ENCODE measurements around the gene CXXC5. TPM values are rescaled to one million over a fixed set of nuclear protein-coding genes. Genes with fewer than 3 reads are reported as not detected.

The CXXC5 gene
- total RNA-seq, 1 donor from 2014 or later: 246 TPM

Other genes starting within 250 kb of the CXXC5 start
- gene SPATA24, start 244.3 kb upstream of the CXXC5 start, total RNA-seq: 11.0 and 16.4 TPM in 2 replicates
- gene DNAJC18, start 208.8 kb upstream of the CXXC5 start, total RNA-seq: 7.9 and 9.9 TPM in 2 replicates
- not detected in 2 replicates for gene ECSCR, start 185.6 kb upstream of the CXXC5 start, total RNA-seq
- not detected in 2 replicates for gene SMIM33, start 177.3 kb upstream of the CXXC5 start, total RNA-seq
- gene STING1, start 165.6 kb upstream of the CXXC5 start, total RNA-seq: 22.0 and 79.1 TPM in 2 replicates
- gene UBE2D2, start 87.0 kb upstream of the CXXC5 start, total RNA-seq: 89.1 and 130 TPM in 2 replicates
- gene PSD2, start 147.5 kb downstream of the CXXC5 start, total RNA-seq: 0.05 TPM in 1 of 2 replicates, not detected in the other